Measurements from ENCODE around the gene NPFFR1. TPM values are rescaled to one million over a fixed set of nuclear protein-coding genes. Genes with fewer than 3 reads are reported as not detected.

The NPFFR1 gene
- total RNA-seq, 2 donors from 2014 or later = not detected

DNA sequence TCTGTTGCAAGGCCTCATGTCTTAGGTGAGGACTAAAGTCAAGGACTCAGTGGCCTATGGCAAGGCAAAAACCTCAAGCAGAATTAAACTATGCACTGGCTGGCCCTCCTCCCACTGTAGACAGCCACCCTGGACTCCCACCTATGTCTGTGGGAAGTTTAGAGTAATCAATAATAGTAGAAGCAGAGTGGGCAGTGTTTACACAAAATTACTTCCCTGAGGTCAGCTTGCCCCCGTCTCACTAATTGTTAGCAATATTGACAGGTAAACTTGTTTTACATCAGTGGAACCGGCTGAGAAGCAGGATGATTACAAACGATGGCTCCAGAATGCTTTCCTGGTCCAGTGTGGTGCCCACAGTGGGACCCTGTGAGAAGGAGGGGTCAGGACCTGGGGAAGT is 27.9 kb upstream of the NPFFR1 start:
- Histone ChIP-seq H3K36me3 (replicated peaks in 1 of 2; ENCODE audit: insufficient read depth in 1 of 2, low read depth in 2 of 2) (no peaks in the 10 kb centered on the region), H3K4me1 (no peaks in the 10 kb centered on the region), H3K4me3 (no peak overlapping the region), H3K27ac (no peak overlapping the region), H3K27me3 (no peaks in the 10 kb centered on the region), H3K9me3 (no peaks in the 10 kb centered on the region)
- ATAC-seq (no peak), DNase-seq (no peak)
- intact Hi-C loops (cut with DNase I) = no loop called here
- 72 to 85% methylated on average over 3 of the region's 3 CpGs for WGBS, 2 donors
- TF ChIP-seq POLR2A (IDR thresholded peaks at IDR 0.05) = no peak
- TF ChIP-seq, protein P1, sequence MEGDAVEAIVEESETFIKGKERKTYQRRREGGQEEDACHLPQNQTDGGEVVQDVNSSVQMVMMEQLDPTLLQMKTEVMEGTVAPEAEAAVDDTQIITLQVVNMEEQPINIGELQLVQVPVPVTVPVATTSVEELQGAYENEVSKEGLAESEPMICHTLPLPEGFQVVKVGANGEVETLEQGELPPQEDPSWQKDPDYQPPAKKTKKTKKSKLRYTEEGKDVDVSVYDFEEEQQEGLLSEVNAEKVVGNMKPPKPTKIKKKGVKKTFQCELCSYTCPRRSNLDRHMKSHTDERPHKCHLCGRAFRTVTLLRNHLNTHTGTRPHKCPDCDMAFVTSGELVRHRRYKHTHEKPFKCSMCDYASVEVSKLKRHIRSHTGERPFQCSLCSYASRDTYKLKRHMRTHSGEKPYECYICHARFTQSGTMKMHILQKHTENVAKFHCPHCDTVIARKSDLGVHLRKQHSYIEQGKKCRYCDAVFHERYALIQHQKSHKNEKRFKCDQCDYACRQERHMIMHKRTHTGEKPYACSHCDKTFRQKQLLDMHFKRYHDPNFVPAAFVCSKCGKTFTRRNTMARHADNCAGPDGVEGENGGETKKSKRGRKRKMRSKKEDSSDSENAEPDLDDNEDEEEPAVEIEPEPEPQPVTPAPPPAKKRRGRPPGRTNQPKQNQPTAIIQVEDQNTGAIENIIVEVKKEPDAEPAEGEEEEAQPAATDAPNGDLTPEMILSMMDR (IDR thresholded peaks at IDR 0.05) = no peak

DNA sequence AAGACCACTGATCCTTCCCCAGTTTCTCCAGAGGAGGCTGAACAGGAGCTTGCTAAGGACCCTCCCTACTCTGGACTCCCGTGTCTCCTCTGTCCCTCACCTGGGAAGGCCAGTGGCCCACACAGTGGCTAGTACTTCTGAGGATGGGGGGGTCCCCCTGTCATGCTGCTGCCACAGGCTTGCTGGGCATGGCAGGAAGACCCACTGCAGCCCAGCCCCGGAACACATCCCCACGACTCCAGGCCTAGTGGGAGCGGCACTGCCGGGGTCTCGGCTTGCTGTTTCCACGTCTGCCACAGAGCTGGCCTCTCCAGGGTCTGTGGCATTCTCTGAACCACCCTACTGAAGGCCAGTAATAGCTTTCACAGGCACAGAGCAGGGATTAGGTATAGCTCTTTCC is 25.9 kb upstream of the NPFFR1 start:
- no peak for TF ChIP-seq POLR2A (IDR thresholded peaks at IDR 0.05)
- TF ChIP-seq, protein P1 (IDR thresholded peaks at IDR 0.05) = no peak
- WGBS, 2 donors = 89 to 90% methylated on average over 2 to 7 of the region's 7 CpGs

DNA sequence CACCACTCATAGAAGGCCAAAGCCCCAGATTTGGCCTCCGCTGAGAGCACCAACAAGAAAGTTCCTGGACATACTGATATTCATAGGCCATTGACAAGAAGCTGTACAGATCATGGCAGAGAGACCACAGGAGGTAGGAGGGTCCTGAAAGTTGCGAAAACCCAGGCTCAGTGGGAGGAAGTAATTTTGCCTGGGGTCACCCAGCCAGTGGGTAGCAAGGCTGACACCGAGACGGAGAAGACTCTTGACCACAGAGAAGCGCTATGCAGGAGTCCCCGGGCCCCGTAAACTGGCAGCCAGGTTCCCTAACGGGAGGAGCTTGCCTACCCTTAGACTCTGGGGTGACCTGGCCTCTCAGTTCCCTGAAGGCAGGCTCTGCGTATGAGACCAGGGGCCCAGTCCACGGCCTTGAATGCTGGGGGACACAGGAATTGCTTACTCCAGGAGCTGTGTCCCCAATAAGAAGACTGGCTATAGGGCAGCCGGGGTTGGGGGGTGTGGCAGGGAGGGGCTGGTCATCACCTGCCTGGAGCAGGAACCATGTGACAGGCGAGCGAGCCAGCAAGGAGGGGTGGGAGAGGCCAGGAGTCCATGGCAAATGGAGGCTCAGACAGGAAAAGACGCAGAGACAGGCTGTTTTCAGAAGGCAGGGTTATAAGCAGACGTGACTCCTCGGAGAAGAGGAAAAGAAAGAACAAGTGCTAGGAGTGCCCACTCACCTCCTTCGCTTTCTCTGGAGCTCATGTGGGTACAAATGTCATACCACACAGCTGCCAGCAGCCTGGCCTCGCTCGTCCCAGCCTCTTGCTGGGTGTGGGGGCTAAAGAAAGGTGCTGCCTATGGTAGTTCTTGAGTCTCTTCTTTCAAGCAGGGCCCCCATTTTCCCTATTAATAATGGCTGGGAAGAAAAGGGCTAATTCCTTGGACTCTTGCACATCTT is 24.6 kb upstream of the NPFFR1 start:
- WGBS, 2 donors = 88 to 93% methylated on average over 13 to 18 of the region's 19 CpGs
- ATAC-seq = no peak

More for the DNA sequence above, 25.9 kb upstream of the NPFFR1 start:
- ATAC-seq = no peak
- Histone ChIP-seq H3K36me3 (replicated peaks in 1 of 2; ENCODE audit: insufficient read depth in 1 of 2, low read depth in 2 of 2) (no peaks in the 10 kb centered on the region), H3K4me3 (no peak overlapping the region), H3K4me1 (no peaks in the 10 kb centered on the region), H3K27ac (no peak overlapping the region), H3K9me3 (no peaks in the 10 kb centered on the region), H3K27me3 (no peaks in the 10 kb centered on the region)
- no peak for DNase-seq
- intact Hi-C loops (cut with DNase I) = no loop called here

DNA sequence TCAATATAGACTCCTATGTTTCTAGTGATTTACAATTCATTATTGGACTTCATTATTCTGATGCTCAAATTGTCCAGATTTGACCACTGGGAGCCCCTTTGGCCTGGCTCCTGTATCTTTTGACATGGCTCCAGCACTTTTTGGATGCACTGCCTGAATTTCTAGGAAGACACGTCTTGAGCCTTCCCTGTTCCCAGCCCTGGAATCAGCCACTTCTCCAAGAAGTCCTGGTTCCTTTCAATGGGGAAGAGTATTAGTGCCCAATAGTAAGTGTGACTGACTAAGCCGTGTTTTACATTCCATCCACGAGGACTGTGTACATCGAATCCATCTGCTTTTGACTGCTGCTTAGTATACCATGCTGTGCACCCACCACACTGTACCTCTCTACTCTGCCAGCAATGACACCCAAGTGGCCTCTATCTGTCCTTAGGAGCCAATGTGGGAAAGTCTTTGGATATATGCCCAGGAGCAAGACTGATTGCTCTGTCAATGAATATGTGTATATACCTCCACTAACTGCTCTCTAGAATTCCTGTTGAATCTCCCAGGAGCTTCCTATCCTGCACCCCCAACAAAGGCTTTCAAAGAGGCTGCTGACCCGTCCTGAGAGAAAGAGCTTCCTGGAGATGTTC is 23.2 kb upstream of the NPFFR1 start:
- 76 to 88% methylated on average over 5 of the region's 5 CpGs for WGBS, 2 donors
- ATAC-seq = no peak
- H3K36me3 ChIP-seq (replicated peaks in 1 of 2; ENCODE audit: insufficient read depth in 1 of 2, low read depth in 2 of 2) = no peaks in the 10 kb centered on the region
- no peak overlapping the region for H3K4me3 ChIP-seq
- no peak for DNase-seq
- H3K27me3 ChIP-seq = no peaks in the 10 kb centered on the region
- no peaks in the 10 kb centered on the region for H3K9me3 ChIP-seq
- intact Hi-C loops (cut with DNase I) = no loop called here
- H3K4me1 ChIP-seq = no peaks in the 10 kb centered on the region
- no peak for TF ChIP-seq POLR2A (IDR thresholded peaks at IDR 0.05)
- TF ChIP-seq, protein P1 (IDR thresholded peaks at IDR 0.05) = no peak
- H3K27ac ChIP-seq = no peak overlapping the region

More for the DNA sequence above, 24.6 kb upstream of the NPFFR1 start:
- intact Hi-C loops (cut with DNase I) = no loop called here
- Histone ChIP-seq H3K27me3 (no peaks in the 10 kb centered on the region), H3K9me3 (no peaks in the 10 kb centered on the region), H3K4me1 (no peaks in the 10 kb centered on the region), H3K36me3 (replicated peaks in 1 of 2; ENCODE audit: insufficient read depth in 1 of 2, low read depth in 2 of 2) (no peaks in the 10 kb centered on the region), H3K4me3 (no peak overlapping the region), H3K27ac (no peak overlapping the region)
- TF ChIP-seq, protein P1 (IDR thresholded peaks at IDR 0.05) = no peak
- no peak for TF ChIP-seq POLR2A (IDR thresholded peaks at IDR 0.05)
- DNase-seq = no peak
